NCI-H1105 (cell line): ENCODE measurements around the gene LRRC8E.

Source experiments
- DNase-seq: peaks from one replicate; lab custom pipeline; 2025; lab: John Stamatoyannopoulos, UW

The LRRC8E gene

GRCh38 chr19:7888145-7888825, at the start of gene LRRC8E:
Gene LRRC8E, plus strand, starts transcription at chr19:7888510. Its CDS starts 7,094 bp downstream, at chr19:7895604.
- DNase-seq, result no peak

- DNase-seq, result no peak
Observed at GRCh38 chr19:7839476-7839875, 48.8 kb upstream of the LRRC8E start.

GRCh38 chr19:7840629-7841028, 47.7 kb upstream of the LRRC8E start:
- DNase-seq, result no peak

- DNase-seq, result no peak
Observed at GRCh38 chr19:7841751-7842660, 46.3 kb upstream of the LRRC8E start.

- DNase-seq, result no peak
Observed at GRCh38 chr19:7842661-7843294, 45.5 kb upstream of the LRRC8E start.

- DNase-seq, result no peak
Observed at GRCh38 chr19:7843521-7843920, 44.8 kb upstream of the LRRC8E start.

- no peak for DNase-seq
Observed at GRCh38 chr19:7844405-7844804, 43.9 kb upstream of the LRRC8E start.

- DNase-seq, result no peak
Observed at GRCh38 chr19:7844951-7845350, 43.4 kb upstream of the LRRC8E start.

- DNase-seq, result no peak
Observed at GRCh38 chr19:7845390-7846154, 42.7 kb upstream of the LRRC8E start.

GRCh38 chr19:7846155-7846646, 42.1 kb upstream of the LRRC8E start:
- no peak for DNase-seq

- no peak for DNase-seq
Observed at GRCh38 chr19:7847664-7848063, 40.6 kb upstream of the LRRC8E start.

GRCh38 chr19:7848779-7849457, 39.4 kb upstream of the LRRC8E start:
- DNase-seq, result no peak

- no peak for DNase-seq
Observed at GRCh38 chr19:7849631-7849999, 38.7 kb upstream of the LRRC8E start.

- DNase-seq, result no peak
Observed at GRCh38 chr19:7850000-7850813, 38.1 kb upstream of the LRRC8E start.

GRCh38 chr19:7850945-7851622, 37.2 kb upstream of the LRRC8E start:
- no peak for DNase-seq

GRCh38 chr19:7851623-7852500, 36.4 kb upstream of the LRRC8E start:
- no peak for DNase-seq

GRCh38 chr19:7852851-7853769, 35.2 kb upstream of the LRRC8E start:
- DNase-seq, result peak; percentile 90

GRCh38 chr19:7853770-7854128, 34.6 kb upstream of the LRRC8E start:
- no peak for DNase-seq
